ENCODE measurements around the gene CAPZA1.

Gene CAPZA1

DNA sequence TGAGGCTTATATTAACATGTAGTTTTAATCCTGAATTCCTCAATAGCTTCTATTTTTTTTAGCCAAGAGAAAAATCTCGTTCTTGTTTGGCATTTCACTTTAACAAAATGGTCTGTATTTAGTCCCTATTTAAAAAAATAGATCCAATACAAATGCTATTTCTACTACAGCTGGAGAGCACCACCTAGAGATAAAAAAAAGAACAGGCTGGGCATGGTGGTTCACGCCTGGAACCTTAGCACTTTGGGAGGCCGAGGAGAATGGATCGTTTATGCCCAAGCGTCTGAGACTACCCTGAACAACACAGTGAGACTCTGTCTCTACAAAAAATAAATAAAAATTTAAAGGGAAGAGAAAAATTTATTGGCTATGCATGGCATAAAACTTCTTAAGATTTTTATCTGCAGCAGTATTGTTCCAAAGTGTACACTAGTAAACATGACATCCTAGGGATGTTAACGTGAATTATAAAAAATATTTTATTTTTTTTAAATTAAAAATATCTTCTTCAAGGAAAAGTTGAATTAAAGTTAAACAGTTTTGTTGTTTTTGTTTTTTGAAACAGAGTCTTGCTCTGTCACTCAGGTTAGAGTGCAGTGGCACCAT lies 5.1 kb upstream of the CAPZA1 start:
- H4K12ac ChIP-seq (ENCODE audit: low read depth, low read length): no peak overlapping the region
- peaks cover 17 to 19% of the 10 kb centered on the region in 2 experiments for H3K36me3 ChIP-seq (ENCODE audit: control insufficient read depth in 1 of 2, insufficient read depth in 2 of 2, low read length in 2 of 2)
- no peak overlapping the region for H3K18ac ChIP-seq (ENCODE audit: low read length)
- no peak overlapping the region for H3K14ac ChIP-seq (ENCODE audit: low read length)
- no peak overlapping the region for H3K9ac ChIP-seq (ENCODE audit: low read length)
- no peaks in the 10 kb centered on the region for H3K27me3 ChIP-seq (ENCODE audit: insufficient read depth, low read length)
- no peak overlapping the region for H4K8ac ChIP-seq (ENCODE audit: low read depth, low read length)
- H3K4me3 ChIP-seq (ENCODE audit: low read depth, low read length): no peak overlapping the region
- H3K4me1 ChIP-seq (ENCODE audit: control insufficient read depth in 1 of 2, insufficient read depth in 2 of 2, low read length in 2 of 2): peaks cover 0 to 2% of the 10 kb centered on the region in 2 experiments
- no peak overlapping the region for H2AFZ ChIP-seq (ENCODE audit: insufficient read depth, low read length, poor library complexity)
- peaks cover 10% of the 10 kb centered on the region for H3K79me1 ChIP-seq (ENCODE audit: low read length)
- H3K79me2 ChIP-seq (ENCODE audit: control insufficient read depth, insufficient read depth, low read length, poor library complexity): peaks cover 9% of the 10 kb centered on the region
- H3K4ac ChIP-seq (ENCODE audit: low read depth, low read length): no peak overlapping the region
- no peak overlapping the region for H2BK5ac ChIP-seq (ENCODE audit: low read depth, low read length, poor library complexity)
- WGBS (ENCODE audit: extremely low coverage, insufficient coverage, insufficient read length): no CpG with 5 or more reads among the region's 6 CpGs
- no peak overlapping the region for H3K4me2 ChIP-seq (ENCODE audit: low read length)
- no peak overlapping the region for H3K23ac ChIP-seq (ENCODE audit: low read length)
- no peak overlapping the region for H3K27ac ChIP-seq (ENCODE audit: low read depth, low read length)
- H4K91ac ChIP-seq (ENCODE audit: low read depth, low read length): no peak overlapping the region
- no peak overlapping the region for H2BK12ac ChIP-seq (ENCODE audit: low read length)
- H3K9me3 ChIP-seq (ENCODE audit: insufficient read depth, low read depth, low read length): no peaks in the 10 kb centered on the region
- no peak overlapping the region for H2BK120ac ChIP-seq (ENCODE audit: insufficient read depth, low read length, poor library complexity)
- no peak overlapping the region for H2AK5ac ChIP-seq (ENCODE audit: low read length)
- DNase-seq: peak; percentile 43 to 71

DNA sequence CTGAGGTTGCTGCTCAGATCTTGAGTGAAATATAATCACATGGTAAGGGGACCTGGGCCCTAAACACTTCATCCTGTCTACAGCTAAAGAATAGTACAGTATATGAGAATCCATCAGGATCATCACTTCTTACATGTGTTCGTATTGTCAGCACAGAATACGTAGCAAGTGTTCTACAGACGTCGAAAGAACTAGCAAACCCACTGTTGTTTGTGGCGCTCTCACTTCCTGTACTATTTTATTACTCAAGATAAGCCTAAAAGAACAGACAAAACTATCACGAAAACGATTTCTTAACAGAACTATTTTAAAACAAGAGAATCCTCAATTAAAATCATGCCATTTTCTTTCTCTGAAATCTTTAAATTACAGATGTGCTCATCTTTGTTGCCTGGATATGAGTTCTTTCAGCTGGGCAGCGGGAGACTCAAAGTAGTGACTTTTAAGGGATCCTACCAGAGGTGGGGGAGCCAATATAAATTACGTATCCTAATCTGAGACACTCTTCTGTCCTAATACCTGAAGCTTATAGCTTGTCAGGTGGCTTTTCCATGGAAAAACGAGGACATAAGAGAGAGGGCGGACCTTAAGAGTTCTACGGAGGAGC lies 1.4 kb upstream of the CAPZA1 start:
- peaks cover 20% of the 10 kb centered on the region for H3K79me2 ChIP-seq (ENCODE audit: control insufficient read depth, insufficient read depth, low read length, poor library complexity)
- H4K8ac ChIP-seq (ENCODE audit: low read depth, low read length): peak overlapping the region; percentile 85
- no peak overlapping the region for H3K9ac ChIP-seq (ENCODE audit: low read length)
- peak overlapping the region; percentile 71 for H2AFZ ChIP-seq (ENCODE audit: insufficient read depth, low read length, poor library complexity)
- peaks cover 15% of the 10 kb centered on the region for H3K79me1 ChIP-seq (ENCODE audit: low read length)
- peak overlapping the region; percentile 95 for H3K4me2 ChIP-seq (ENCODE audit: low read length)
- H3K14ac ChIP-seq (ENCODE audit: low read length): no peak overlapping the region
- no peak overlapping the region for H4K12ac ChIP-seq (ENCODE audit: low read depth, low read length)
- no peak for DNase-seq
- H2BK5ac ChIP-seq (ENCODE audit: low read depth, low read length, poor library complexity): peak overlapping the region; percentile 95
- no peak overlapping the region for H2BK12ac ChIP-seq (ENCODE audit: low read length)
- H3K4ac ChIP-seq (ENCODE audit: low read depth, low read length): peak overlapping the region; percentile 48
- peaks cover 8 to 10% of the 10 kb centered on the region in 2 experiments for H3K36me3 ChIP-seq (ENCODE audit: control insufficient read depth in 1 of 2, insufficient read depth in 2 of 2, low read length in 2 of 2)
- H3K23ac ChIP-seq (ENCODE audit: low read length): no peak overlapping the region
- peak overlapping the region; percentile 99 for H3K4me3 ChIP-seq (ENCODE audit: low read depth, low read length)
- peak overlapping the region; percentile 84 for H3K18ac ChIP-seq (ENCODE audit: low read length)
- no peaks in the 10 kb centered on the region for H3K27me3 ChIP-seq (ENCODE audit: insufficient read depth, low read length)
- H2AK5ac ChIP-seq (ENCODE audit: low read length): no peak overlapping the region
- no peak overlapping the region for H2BK120ac ChIP-seq (ENCODE audit: insufficient read depth, low read length, poor library complexity)
- no peaks in the 10 kb centered on the region for H3K9me3 ChIP-seq (ENCODE audit: insufficient read depth, low read depth, low read length)
- peak overlapping the region; percentile 89 for H3K27ac ChIP-seq (ENCODE audit: low read depth, low read length)
- peaks cover 0 to 2% of the 10 kb centered on the region in 2 experiments for H3K4me1 ChIP-seq (ENCODE audit: control insufficient read depth in 1 of 2, insufficient read depth in 2 of 2, low read length in 2 of 2)
- peak overlapping the region; percentile 89 for H4K91ac ChIP-seq (ENCODE audit: low read depth, low read length)
- no CpG with 5 or more reads among the region's 12 CpGs for WGBS (ENCODE audit: extremely low coverage, insufficient coverage, insufficient read length)

DNA sequence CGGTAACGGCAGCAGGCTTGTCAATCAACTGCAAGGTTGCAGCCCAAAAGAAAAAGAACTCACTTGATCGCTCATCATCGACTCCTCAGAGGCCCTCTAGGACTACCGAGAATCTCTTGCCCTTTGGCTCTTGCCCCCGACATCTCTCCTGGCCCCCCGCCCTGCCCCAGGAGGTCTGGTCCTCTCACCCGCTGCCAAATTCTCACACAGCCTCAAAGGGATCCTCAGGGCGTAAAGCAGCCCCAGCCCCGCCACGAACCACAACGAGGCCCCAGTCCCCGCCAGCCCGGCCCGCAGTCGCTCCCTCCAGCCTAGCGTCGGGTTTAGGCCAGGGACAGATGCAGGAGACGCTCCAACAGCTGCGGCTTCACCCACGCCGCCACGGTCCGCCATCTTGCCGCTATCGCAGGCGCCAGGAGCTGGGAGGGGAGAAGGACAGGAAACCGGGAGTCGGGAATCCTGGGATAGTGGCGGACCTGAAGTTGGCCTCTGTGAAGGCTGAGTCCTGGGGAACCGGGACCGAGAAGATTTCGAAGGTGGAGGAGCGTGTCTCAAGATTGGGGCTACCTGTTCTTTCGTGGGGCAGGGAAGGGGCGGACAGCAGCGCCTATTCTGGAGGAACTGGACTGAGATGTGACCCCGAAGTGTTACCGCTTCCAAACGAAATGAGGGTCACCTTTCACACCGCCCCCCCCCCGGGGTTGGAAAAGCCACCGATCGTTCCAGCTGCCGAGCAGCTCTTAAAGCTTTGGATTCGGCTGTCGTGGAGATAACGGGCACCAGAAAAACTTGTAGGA lies 713 bp upstream of the CAPZA1 start, which contains the start of gene ST7L:
Gene ST7L (minus strand): TSS at position 421 of the 797 bp plus-strand sequence. CDS start 28 bp downstream, at position 393.
- peak; percentile 60 to 72 for DNase-seq
- Histone ChIP-seq H4K91ac (ENCODE audit: low read depth, low read length) (peak within 1 kb of the TSS; percentile 99), H3K4ac (ENCODE audit: low read depth, low read length) (peak within 1 kb of the TSS; percentile 98), H3K4me3 (ENCODE audit: low read depth, low read length) (peak within 1 kb of the TSS; percentile 99), H2AFZ (ENCODE audit: insufficient read depth, low read length, poor library complexity) (peak within 1 kb of the TSS; percentile 85), H3K4me2 (ENCODE audit: low read length) (peak within 1 kb of the TSS; percentile 95), H3K79me1 (ENCODE audit: low read length) (peaks cover 15% of the 10 kb centered on the region), H3K9me3 (ENCODE audit: insufficient read depth, low read depth, low read length) (no peaks in the 10 kb centered on the region), H3K4me1 (ENCODE audit: control insufficient read depth in 1 of 2, insufficient read depth in 2 of 2, low read length in 2 of 2) (peaks cover 0 to 2% of the 10 kb centered on the region in 2 experiments), H2BK12ac (ENCODE audit: low read length) (peak within 1 kb of the TSS; percentile 8), H3K27ac (ENCODE audit: low read depth, low read length) (peak within 1 kb of the TSS; percentile 89), H3K9ac (ENCODE audit: low read length) (peak within 1 kb of the TSS; percentile 99), H2BK5ac (ENCODE audit: low read depth, low read length, poor library complexity) (peak within 1 kb of the TSS; percentile 95), H3K23ac (ENCODE audit: low read length) (no peak within 1 kb of the TSS), H3K27me3 (ENCODE audit: insufficient read depth, low read length) (no peaks in the 10 kb centered on the region), H4K8ac (ENCODE audit: low read depth, low read length) (peak within 1 kb of the TSS; percentile 97), H4K12ac (ENCODE audit: low read depth, low read length) (peak within 1 kb of the TSS; percentile 98), H2AK5ac (ENCODE audit: low read length) (peak within 1 kb of the TSS; percentile 98), H3K18ac (ENCODE audit: low read length) (peak within 1 kb of the TSS; percentile 98), H3K14ac (ENCODE audit: low read length) (peak within 1 kb of the TSS; percentile 98), H2BK120ac (ENCODE audit: insufficient read depth, low read length, poor library complexity) (peak within 1 kb of the TSS; percentile 96), H3K79me2 (ENCODE audit: control insufficient read depth, insufficient read depth, low read length, poor library complexity) (peaks cover 21% of the 10 kb centered on the region), H3K36me3 (ENCODE audit: control insufficient read depth in 1 of 2, insufficient read depth in 2 of 2, low read length in 2 of 2) (peaks cover 5 to 7% of the 10 kb centered on the region in 2 experiments)
- WGBS (ENCODE audit: extremely low coverage, insufficient coverage, insufficient read length): no CpG with 5 or more reads among the region's 48 CpGs

DNA sequence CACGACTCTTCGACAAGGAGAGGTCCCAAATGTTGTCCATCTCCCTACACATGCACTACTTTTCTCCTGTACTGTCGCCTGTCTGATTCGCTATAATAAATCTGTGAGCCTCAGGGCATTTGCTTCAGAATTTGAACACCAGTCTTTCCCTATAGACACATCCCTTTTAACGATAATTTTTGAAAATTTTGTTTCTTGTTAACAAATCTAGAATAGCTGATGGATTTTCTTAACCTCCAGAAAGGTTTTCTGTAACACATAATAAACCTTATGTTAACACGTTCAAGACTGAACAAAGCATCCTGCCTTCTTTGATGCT lies 704 bp downstream of the CAPZA1 start:
- Histone ChIP-seq H3K4ac (ENCODE audit: low read depth, low read length) (peak overlapping the region; percentile 98), H4K8ac (ENCODE audit: low read depth, low read length) (peak overlapping the region; percentile 97), H2BK12ac (ENCODE audit: low read length) (no peak overlapping the region), H4K91ac (ENCODE audit: low read depth, low read length) (peak overlapping the region; percentile 99), H3K27me3 (ENCODE audit: insufficient read depth, low read length) (no peaks in the 10 kb centered on the region), H3K4me2 (ENCODE audit: low read length) (peak overlapping the region; percentile 95), H2BK5ac (ENCODE audit: low read depth, low read length, poor library complexity) (no peak overlapping the region), H3K9me3 (ENCODE audit: insufficient read depth, low read depth, low read length) (no peaks in the 10 kb centered on the region), H3K9ac (ENCODE audit: low read length) (peak overlapping the region; percentile 97), H2AFZ (ENCODE audit: insufficient read depth, low read length, poor library complexity) (no peak overlapping the region), H3K36me3 (ENCODE audit: control insufficient read depth in 1 of 2, insufficient read depth in 2 of 2, low read length in 2 of 2) (peaks cover 4 to 6% of the 10 kb centered on the region in 2 experiments), H2BK120ac (ENCODE audit: insufficient read depth, low read length, poor library complexity) (peak overlapping the region; percentile 96), H3K14ac (ENCODE audit: low read length) (peak overlapping the region; percentile 98), H3K4me1 (ENCODE audit: control insufficient read depth in 1 of 2, insufficient read depth in 2 of 2, low read length in 2 of 2) (peaks cover 0 to 2% of the 10 kb centered on the region in 2 experiments), H4K12ac (ENCODE audit: low read depth, low read length) (no peak overlapping the region), H3K79me2 (ENCODE audit: control insufficient read depth, insufficient read depth, low read length, poor library complexity) (peaks cover 21% of the 10 kb centered on the region), H3K18ac (ENCODE audit: low read length) (peak overlapping the region; percentile 98), H3K79me1 (ENCODE audit: low read length) (peaks cover 15% of the 10 kb centered on the region), H3K27ac (ENCODE audit: low read depth, low read length) (no peak overlapping the region), H3K4me3 (ENCODE audit: low read depth, low read length) (peak overlapping the region; percentile 99), H2AK5ac (ENCODE audit: low read length) (peak overlapping the region; percentile 98), H3K23ac (ENCODE audit: low read length) (no peak overlapping the region)
- no peak for DNase-seq
- no CpG with 5 or more reads among the region's 6 CpGs for WGBS (ENCODE audit: extremely low coverage, insufficient coverage, insufficient read length)
